Ovary (tissue), 9 donors: ENCODE data around the gene XYLT1. TPM values are rescaled to one million over a fixed set of nuclear protein-coding genes. Genes with fewer than 3 reads are reported as not detected.

ENCODE experiments used
- DNase-seq, 5 donors: peaks; one replicate each; pipeline ENCODE4 v3.0.0-alpha.2; 2019 to 2020
- H3K27ac ChIP-seq, 2 donors: fragments of 200-600 bp; one replicate each; pipeline versions ENCODE4 v1.5.1 to v1.8.0; 2019 to 2022
- H3K27me3 ChIP-seq: fragments of 200-600 bp; one replicate; pipeline ENCODE4 v1.8.0; 2022
- H3K36me3 ChIP-seq: fragments of 200-600 bp; sonication (generic); one replicate; pipeline ENCODE4 v1.5.1; 2019
- H3K4me1 ChIP-seq: one replicate; pipeline ENCODE4 v1.8.1; 2013; ENCODE audit warnings: mild to moderate bottlenecking, moderate library complexity; ENCODE audit not compliant: insufficient read depth
- H3K4me3 ChIP-seq: fragments of 200-600 bp; sonication (generic); one replicate; pipeline ENCODE4 v1.5.1; 2017
- H3K9me3 ChIP-seq, 2 donors: fragments of 200-600 bp in 1 of 2; sonication (generic) in 1 of 2; one replicate each; pipeline versions ENCODE4 v1.5.1 to v1.8.1; 2013 to 2019; ENCODE audit warnings: mild to moderate bottlenecking in 1 of 2, moderate library complexity in 1 of 2
- EP300 ChIP-seq: sonication (generic); formaldehyde crosslinking; IDR thresholded peaks from one replicate; pipeline ENCODE4 v1.6.1; 2017; ENCODE audit warnings: antibody characterized with exemption
- POLR2A ChIP-seq: fragments of 450-650 bp; IDR thresholded peaks from one replicate; pipeline ENCODE4 v1.6.1; 2017; ENCODE audit warnings: antibody characterized with exemption, mild to moderate bottlenecking, moderate library complexity
- WGBS, 3 donors: extraction: QIAGEN DNeasy Blood & Tissue Kit in 1 of 3; methylation state at CpG; one replicate each; pipeline versions ENCODE4 v1.1.5 to v1.1.7; 2013 to 2017; 5-methylcytosine and 5-hydroxymethylcytosine counted together
- intact Hi-C, 4 donors: fragments of 100-400 bp; cut with DNase I; formaldehyde crosslinking; loops; one replicate each; pipeline versions ENCODE4 v1.11.0 to v1.15.1; 2022 to 2023
- polyA plus RNA-seq, 2 donors: library from polyadenylated mRNA; stranded (reverse); fragments of 200-250 nt in 1 of 2; fragments of 350-450 nt in 1 of 2; fragmentation: Illumina TruSeq in 1 of 2; extraction: RNeasy Lipid Tissue Mini Kit (QIAGEN cat#74804) in 1 of 2; gene quantifications; one replicate each; pipeline ENCODE4 v1.2.3, GENCODE V29; 2013 to 2014
- total RNA-seq, 7 donors: library from RNA; depleted of rRNA in 2 of 7; stranded (reverse); fragments of >200 nt in 2 of 7; fragmentation: NEBNext Ultra II Directional in 3 of 7; extraction: Animal tissue kit (Norgen Biotek cat#: 25700) in 3 of 7; gene quantifications; one replicate each; pipeline versions ENCODE4 v1.1.0 to v1.2.4, GENCODE V29; 2016 to 2023
- TF ChIP-seq, protein P1 (sequence below), 3 donors: fragments of 450-650 bp in 2 of 3; fragments of 200-600 bp in 1 of 3; IDR thresholded peaks; one replicate each; pipeline versions ENCODE4 v1.5.1 to v1.8.0; 2016 to 2022; ENCODE audit warnings: antibody characterized with exemption in 3 of 3, mild to moderate bottlenecking in 1 of 3
- donor health status: DM: no; HTN: no; CAD: no; lungs with moderate emphysema.
- donor health status: DM: no; HTN: no; CAD: no.
- donor health status: Bipolar disorder and iron deficiency.
- donor health status: DM: yes; HTN: yes; CAD: no.
- donor health status: DM: no; HTN: no; CAD: no.
- donor health status: DM: yes; HTN: yes; CAD: no.

The XYLT1 gene
- total and polyA plus RNA-seq, 9 donors = 3.2 to 38.0 (median 17.3) TPM

- DNase-seq = peak in 1 of 5 donors; percentile 53
- H3K27me3 ChIP-seq = no peaks in the 10 kb centered on the region
- no peaks in the 10 kb centered on the region for H3K9me3 ChIP-seq
- no peak for TF ChIP-seq POLR2A
- TF ChIP-seq, protein P1, sequence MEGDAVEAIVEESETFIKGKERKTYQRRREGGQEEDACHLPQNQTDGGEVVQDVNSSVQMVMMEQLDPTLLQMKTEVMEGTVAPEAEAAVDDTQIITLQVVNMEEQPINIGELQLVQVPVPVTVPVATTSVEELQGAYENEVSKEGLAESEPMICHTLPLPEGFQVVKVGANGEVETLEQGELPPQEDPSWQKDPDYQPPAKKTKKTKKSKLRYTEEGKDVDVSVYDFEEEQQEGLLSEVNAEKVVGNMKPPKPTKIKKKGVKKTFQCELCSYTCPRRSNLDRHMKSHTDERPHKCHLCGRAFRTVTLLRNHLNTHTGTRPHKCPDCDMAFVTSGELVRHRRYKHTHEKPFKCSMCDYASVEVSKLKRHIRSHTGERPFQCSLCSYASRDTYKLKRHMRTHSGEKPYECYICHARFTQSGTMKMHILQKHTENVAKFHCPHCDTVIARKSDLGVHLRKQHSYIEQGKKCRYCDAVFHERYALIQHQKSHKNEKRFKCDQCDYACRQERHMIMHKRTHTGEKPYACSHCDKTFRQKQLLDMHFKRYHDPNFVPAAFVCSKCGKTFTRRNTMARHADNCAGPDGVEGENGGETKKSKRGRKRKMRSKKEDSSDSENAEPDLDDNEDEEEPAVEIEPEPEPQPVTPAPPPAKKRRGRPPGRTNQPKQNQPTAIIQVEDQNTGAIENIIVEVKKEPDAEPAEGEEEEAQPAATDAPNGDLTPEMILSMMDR (IDR thresholded peaks at IDR 0.05) = no peak
- TF ChIP-seq EP300 = no peak
- H3K4me3 ChIP-seq = no peak overlapping the region
- no peaks in the 10 kb centered on the region for H3K36me3 ChIP-seq
- intact Hi-C loops = no loop called here
- peaks cover 19% of the 10 kb centered on the region for H3K4me1 ChIP-seq
- peak overlapping the region in 1 of 2 donors; percentile 82 for H3K27ac ChIP-seq
- 55 to 71% (median 70%) methylated on average over 4 of the region's 4 CpGs for WGBS, 3 donors
These were observed 197.6 kb downstream of the XYLT1 start for GRCh38 chr16:17273142-17273561.

GRCh38 chr16:17272716-17273115 is 198.0 kb downstream of the XYLT1 start:
- peaks cover 19% of the 10 kb centered on the region for H3K4me1 ChIP-seq
- no peak for DNase-seq
- no peaks in the 10 kb centered on the region for H3K36me3 ChIP-seq
- H3K27ac ChIP-seq = peak overlapping the region in 1 of 2 donors; percentile 82
- TF ChIP-seq POLR2A (no peak), EP300 (no peak)
- TF ChIP-seq, protein P1 (IDR thresholded peaks at IDR 0.05) = no peak
- H3K27me3 ChIP-seq = no peaks in the 10 kb centered on the region
- H3K9me3 ChIP-seq = no peaks in the 10 kb centered on the region
- WGBS, 3 donors = 84 to 93% (median 85%) methylated on average over 10 of the region's 10 CpGs
- H3K4me3 ChIP-seq = no peak overlapping the region
- intact Hi-C loops = no loop called here

DNA sequence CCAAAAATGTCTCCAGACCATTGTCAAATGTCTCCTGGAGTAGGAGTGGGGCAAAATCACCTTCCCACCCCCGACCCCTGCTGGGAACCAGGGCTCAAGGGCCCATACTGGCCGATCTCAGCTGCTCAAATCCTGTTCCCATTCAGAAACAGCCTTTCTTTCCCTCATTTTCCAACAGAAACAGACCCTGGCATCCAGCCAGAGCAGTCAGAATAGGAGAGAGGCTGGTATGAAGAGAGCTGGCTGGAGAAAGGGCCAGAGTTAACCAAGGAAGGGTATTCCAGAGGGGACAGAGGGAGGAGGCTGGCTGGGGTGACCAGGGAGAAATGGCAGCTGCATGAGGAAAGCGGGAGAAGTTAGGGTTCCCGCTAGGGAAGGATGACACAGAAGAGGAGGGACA is 199.1 kb downstream of the XYLT1 start:
- intact Hi-C loops = no loop called here
- TF ChIP-seq EP300 = no peak
- TF ChIP-seq, protein P1 (IDR thresholded peaks at IDR 0.05) = no peak
- TF ChIP-seq POLR2A = no peak
- no peak overlapping the region for H3K4me3 ChIP-seq
- 72 to 81% (median 74%) methylated on average over 4 of the region's 4 CpGs for WGBS, 3 donors
- H3K27me3 ChIP-seq = no peaks in the 10 kb centered on the region
- H3K9me3 ChIP-seq = no peaks in the 10 kb centered on the region
- H3K36me3 ChIP-seq = no peaks in the 10 kb centered on the region
- H3K4me1 ChIP-seq = peaks cover 22% of the 10 kb centered on the region
- DNase-seq = peak; percentile 65 to 80 (median 67)
- H3K27ac ChIP-seq = peak overlapping the region; percentile 3 to 82

DNA sequence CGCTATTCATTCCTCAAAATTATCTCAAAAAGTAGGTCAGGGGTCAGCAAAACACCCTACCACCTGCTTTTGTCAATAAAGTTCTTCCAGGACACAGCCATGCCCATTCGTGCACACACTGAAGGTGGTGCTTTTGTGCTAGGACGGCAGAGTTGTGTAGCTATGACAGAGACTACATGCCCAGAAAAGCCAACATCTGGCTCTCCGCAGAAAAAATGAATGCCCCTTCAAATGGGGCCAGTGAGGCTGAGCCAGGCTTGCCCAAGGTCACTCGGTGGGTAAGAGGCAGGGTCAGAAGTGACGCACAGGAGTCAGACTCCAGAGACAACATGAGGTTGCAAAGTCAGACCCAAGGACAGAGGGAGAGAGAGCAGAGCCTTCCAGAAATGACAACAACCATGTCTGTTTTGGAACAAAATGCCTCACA is 200.1 kb downstream of the XYLT1 start:
- peak; percentile 42 to 76 (median 63) for DNase-seq
- intact Hi-C loops = no loop called here
- no peaks in the 10 kb centered on the region for H3K36me3 ChIP-seq
- no peak overlapping the region for H3K4me3 ChIP-seq
- no peaks in the 10 kb centered on the region for H3K9me3 ChIP-seq
- H3K27me3 ChIP-seq = no peaks in the 10 kb centered on the region
- 8 to 42% (median 11%) methylated on average over 6 of the region's 6 CpGs for WGBS, 3 donors
- peak overlapping the region; percentile 13 to 82 for H3K27ac ChIP-seq
- H3K4me1 ChIP-seq = peaks cover 25% of the 10 kb centered on the region
- TF ChIP-seq POLR2A = no peak
- TF ChIP-seq, protein P1 (IDR thresholded peaks at IDR 0.05) = no peak
- TF ChIP-seq EP300 = no peak
